Neural cell (in vitro differentiated cells): Measurements from ENCODE around the gene CADPS2.

Source experiments
- EP300 ChIP-seq: fragments of 450-650 bp; conservative IDR thresholded peaks from 2 replicates; pipeline ENCODE4 v1.6.1; 2014; ENCODE audit warnings: antibody characterized with exemption, mild to moderate bottlenecking, moderate library complexity; ENCODE audit not compliant: poor library complexity, severe bottlenecking
- EZH2 ChIP-seq: fragments of 200-600, 300-800 bp; shearing (Covaris generic), sonication (generic); IDR thresholded peaks from 2 replicates; pipeline ENCODE4 v1.6.1; 2014; ENCODE audit warnings: antibody characterized with exemption, low read length, borderline replicate concordance, mild to moderate bottlenecking; ENCODE audit not compliant: insufficient read depth, poor library complexity, severe bottlenecking
- MXI1 ChIP-seq: fragments of 450-650 bp; conservative IDR thresholded peaks from 2 replicates; pipeline ENCODE4 v1.6.1; 2014; ENCODE audit warnings: antibody characterized with exemption, mild to moderate bottlenecking; ENCODE audit not compliant: poor library complexity, severe bottlenecking
- POLR2AphosphoS5 ChIP-seq: IDR thresholded peaks from 2 replicates; pipeline ENCODE4 v1.6.1; 2012
- RAD21 ChIP-seq: fragments of 450-650 bp; conservative IDR thresholded peaks from 2 replicates; pipeline ENCODE4 v1.6.1; 2014; ENCODE audit warnings: antibody characterized with exemption, mild to moderate bottlenecking, moderate library complexity
- SMC3 ChIP-seq: fragments of 450-650 bp; conservative IDR thresholded peaks from 2 replicates; pipeline ENCODE4 v1.6.1; 2014; ENCODE audit warnings: antibody characterized with exemption, mild to moderate bottlenecking, moderate library complexity; ENCODE audit not compliant: poor library complexity
- TAF1 ChIP-seq: IDR thresholded peaks from 2 replicates; pipeline ENCODE4 v1.6.1; 2012; ENCODE audit warnings: low read depth
- TF ChIP-seq, protein P1 (sequence below): fragments of 450-650 bp; IDR thresholded peaks from 2 replicates; pipeline ENCODE4 v1.5.1; 2014; ENCODE audit warnings: antibody characterized with exemption, mild to moderate bottlenecking, moderate library complexity; ENCODE audit not compliant: poor library complexity, severe bottlenecking
- TF ChIP-seq, protein P2 (sequence below): IDR thresholded peaks from 2 replicates; pipeline ENCODE4 v1.6.1; 2012; ENCODE audit warnings: borderline replicate concordance

- TF ChIP-seq RAD21, result no peak
- TF ChIP-seq EP300, result no peak
- TF ChIP-seq POLR2AphosphoS5, result no peak
- TF ChIP-seq EZH2, result no peak
- TF ChIP-seq, protein P1, sequence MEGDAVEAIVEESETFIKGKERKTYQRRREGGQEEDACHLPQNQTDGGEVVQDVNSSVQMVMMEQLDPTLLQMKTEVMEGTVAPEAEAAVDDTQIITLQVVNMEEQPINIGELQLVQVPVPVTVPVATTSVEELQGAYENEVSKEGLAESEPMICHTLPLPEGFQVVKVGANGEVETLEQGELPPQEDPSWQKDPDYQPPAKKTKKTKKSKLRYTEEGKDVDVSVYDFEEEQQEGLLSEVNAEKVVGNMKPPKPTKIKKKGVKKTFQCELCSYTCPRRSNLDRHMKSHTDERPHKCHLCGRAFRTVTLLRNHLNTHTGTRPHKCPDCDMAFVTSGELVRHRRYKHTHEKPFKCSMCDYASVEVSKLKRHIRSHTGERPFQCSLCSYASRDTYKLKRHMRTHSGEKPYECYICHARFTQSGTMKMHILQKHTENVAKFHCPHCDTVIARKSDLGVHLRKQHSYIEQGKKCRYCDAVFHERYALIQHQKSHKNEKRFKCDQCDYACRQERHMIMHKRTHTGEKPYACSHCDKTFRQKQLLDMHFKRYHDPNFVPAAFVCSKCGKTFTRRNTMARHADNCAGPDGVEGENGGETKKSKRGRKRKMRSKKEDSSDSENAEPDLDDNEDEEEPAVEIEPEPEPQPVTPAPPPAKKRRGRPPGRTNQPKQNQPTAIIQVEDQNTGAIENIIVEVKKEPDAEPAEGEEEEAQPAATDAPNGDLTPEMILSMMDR, result no peak
- TF ChIP-seq TAF1, result no peak
- no peak for TF ChIP-seq MXI1
- TF ChIP-seq, protein P2, sequence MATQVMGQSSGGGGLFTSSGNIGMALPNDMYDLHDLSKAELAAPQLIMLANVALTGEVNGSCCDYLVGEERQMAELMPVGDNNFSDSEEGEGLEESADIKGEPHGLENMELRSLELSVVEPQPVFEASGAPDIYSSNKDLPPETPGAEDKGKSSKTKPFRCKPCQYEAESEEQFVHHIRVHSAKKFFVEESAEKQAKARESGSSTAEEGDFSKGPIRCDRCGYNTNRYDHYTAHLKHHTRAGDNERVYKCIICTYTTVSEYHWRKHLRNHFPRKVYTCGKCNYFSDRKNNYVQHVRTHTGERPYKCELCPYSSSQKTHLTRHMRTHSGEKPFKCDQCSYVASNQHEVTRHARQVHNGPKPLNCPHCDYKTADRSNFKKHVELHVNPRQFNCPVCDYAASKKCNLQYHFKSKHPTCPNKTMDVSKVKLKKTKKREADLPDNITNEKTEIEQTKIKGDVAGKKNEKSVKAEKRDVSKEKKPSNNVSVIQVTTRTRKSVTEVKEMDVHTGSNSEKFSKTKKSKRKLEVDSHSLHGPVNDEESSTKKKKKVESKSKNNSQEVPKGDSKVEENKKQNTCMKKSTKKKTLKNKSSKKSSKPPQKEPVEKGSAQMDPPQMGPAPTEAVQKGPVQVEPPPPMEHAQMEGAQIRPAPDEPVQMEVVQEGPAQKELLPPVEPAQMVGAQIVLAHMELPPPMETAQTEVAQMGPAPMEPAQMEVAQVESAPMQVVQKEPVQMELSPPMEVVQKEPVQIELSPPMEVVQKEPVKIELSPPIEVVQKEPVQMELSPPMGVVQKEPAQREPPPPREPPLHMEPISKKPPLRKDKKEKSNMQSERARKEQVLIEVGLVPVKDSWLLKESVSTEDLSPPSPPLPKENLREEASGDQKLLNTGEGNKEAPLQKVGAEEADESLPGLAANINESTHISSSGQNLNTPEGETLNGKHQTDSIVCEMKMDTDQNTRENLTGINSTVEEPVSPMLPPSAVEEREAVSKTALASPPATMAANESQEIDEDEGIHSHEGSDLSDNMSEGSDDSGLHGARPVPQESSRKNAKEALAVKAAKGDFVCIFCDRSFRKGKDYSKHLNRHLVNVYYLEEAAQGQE, result no peak
- no peak for TF ChIP-seq SMC3
These were observed 252.8 kb downstream of the CADPS2 start for GRCh38 chr7:122633472-122633871.
